ENCODE measurements around the gene S100B.

DNA sequence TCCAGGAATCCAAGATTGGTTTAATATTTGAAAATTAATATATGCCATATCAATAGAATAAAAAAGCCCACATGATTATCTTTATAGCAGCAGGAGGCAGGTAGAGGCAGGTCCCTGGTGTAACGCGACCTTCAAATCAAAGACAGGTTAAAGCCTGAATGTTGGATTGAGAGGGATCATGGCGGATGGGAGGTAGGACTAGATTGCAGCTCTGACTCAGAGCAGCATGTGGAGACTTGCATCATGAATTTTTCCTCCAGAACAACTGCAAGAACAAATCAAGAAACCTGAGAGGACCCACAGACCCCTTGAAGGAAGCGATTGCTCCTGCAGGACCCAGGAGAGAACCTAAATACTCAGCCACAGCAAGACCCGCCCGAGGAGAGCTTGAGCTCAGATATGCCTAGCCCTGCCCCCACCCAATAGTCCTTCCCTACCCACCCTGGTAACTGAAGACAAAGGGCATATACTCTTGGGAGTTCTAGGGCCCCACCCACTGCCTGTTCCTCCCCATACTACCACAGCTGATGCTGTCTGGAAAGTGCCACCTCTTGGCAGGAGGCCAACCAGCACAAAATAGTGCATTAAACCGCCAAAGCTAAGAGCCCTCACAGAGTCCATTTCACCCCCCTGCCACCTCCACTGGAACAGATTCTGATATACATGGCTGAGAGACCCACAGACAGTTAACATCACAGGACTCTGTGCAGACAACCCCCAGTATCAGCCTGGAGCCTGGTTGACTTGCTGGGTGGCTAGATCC lies 19.5 kb downstream of the S100B start:
- TF ChIP-seq SUZ12 (IDR thresholded peaks at IDR 0.05; ENCODE audit: extremely low read depth, insufficient read depth, insufficient read length) (no peak), YY1 (IDR thresholded peaks at IDR 0.05; ENCODE audit: insufficient read depth, insufficient read length) (no peak), ZNF274 (IDR thresholded peaks at IDR 0.05; ENCODE audit: low read depth, low read length) (no peak)
